ENCODE results near the gene RHBDL1. TPM values are rescaled to one million over a fixed set of nuclear protein-coding genes. Genes with fewer than 3 reads are reported as not detected.
A peak's percentile ranks its signal among the peaks of the same experiment; 100 is the strongest.

The RHBDL1 gene
- total RNA-seq, 2 experiments from 2014 or later, result 0.49 to 0.72 TPM

DNA sequence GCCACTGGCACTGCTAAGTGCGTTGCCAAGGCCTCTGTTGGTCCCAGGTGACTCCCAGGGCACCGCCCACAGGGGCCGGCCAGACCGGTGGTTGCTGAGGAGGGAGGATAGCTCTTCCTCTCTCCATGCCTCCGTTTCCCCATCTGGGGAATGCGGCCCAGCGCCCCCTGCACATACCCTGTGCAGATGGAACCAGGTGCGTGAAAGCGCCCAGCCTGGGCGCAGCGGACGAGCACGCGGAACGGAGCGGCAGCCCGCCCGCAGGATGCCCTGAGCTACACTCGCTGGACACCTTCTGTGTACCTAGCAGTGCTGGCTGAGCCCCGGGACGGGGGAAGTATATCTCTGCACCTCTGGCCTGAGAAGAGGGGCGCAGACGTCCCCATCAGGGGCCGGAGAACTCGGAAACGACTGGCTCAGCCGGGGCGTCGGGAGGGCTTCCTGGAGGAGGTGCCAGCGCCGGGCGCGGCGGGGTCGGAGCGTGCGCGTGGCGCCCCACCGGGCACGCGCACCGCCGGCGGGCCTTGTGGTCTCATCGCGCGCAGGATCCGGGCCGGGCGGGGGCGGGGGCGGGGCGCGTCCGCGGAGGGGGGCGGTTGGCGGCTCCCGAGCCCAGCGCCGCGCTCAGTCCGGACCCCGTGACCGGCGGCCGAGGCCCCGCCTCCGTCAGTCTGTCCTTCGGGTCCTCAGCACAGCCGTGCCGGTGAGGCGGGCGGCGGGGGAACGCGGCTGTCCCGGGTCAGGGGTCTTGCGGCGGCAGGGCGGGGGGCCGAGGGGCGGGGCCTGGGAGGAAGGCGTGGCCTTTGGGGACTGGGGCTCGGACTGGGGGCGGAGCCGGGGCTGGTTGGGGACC, 51.2 kb downstream of the RHBDL1 start, which contains the start of the genes CCDC78 and HAGHL:
TSS of gene CCDC78 (minus strand) at position 6 of the 853 bp plus-strand sequence. CDS start 76 bp downstream, outside the sequence.
TSS of gene HAGHL (plus strand) at position 669 of the 853 bp plus-strand sequence. CDS start 404 bp downstream, outside the sequence.
- peak within 1 kb of the TSS; percentile 64 for H3K4me3 Mint-ChIP-seq
- H3K36me3 Mint-ChIP-seq, result no peaks in the 10 kb centered on the region
- H3K27ac Mint-ChIP-seq, result peak within 1 kb of the TSS; percentile 58
- H3K27me3 Mint-ChIP-seq, result no peaks in the 10 kb centered on the region
- no peaks in the 10 kb centered on the region for H3K9me3 Mint-ChIP-seq
- peak; percentile 67 for DNase-seq
- peaks cover 3% of the 10 kb centered on the region for H3K4me1 Mint-ChIP-seq

DNA sequence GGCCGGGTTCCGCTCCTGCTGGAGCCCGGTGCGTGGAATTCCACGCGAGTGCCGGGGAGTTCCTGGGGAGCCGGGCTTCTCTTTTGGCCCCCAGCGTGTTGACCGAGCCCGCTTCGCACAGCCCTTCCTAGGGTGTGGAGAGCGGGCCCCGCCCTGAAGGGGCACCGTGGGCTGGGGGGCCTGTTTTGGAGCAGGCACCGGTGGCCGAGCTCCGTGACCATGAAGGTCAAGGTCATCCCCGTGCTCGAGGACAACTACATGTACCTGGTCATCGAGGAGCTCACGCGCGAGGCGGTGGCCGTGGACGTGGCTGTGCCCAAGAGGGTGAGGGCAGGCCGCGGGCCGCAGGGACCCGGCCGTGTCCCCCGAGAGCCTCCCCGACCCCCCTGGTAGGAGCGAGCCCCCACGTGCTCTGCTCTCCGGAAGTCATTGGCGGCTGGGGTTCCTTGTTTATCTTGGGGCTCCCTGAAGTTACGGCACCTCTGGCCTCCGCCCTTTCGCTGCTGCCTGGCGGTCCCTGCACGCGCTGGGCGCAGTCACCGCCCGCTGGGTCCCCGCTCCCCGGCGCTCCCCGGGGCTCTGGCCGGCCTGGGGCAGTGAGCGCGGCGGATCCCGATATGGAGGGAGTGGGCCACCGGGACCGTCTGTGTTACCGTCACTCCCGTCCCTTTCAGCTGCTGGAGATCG, 52.0 kb downstream of the RHBDL1 start:
- no peaks in the 10 kb centered on the region for H3K36me3 Mint-ChIP-seq
- peak; percentile 54 for DNase-seq
- no peaks in the 10 kb centered on the region for H3K27me3 Mint-ChIP-seq
- no peak overlapping the region for H3K27ac Mint-ChIP-seq
- no peaks in the 10 kb centered on the region for H3K9me3 Mint-ChIP-seq
- H3K4me3 Mint-ChIP-seq, result peak overlapping the region; percentile 60
- H3K4me1 Mint-ChIP-seq, result peaks cover 3% of the 10 kb centered on the region

Other genes starting within 250 kb of the RHBDL1 start
- 10 to 100 TPM; 86.4 to 91.3 TPM for gene CAPN15, start 148.0 kb upstream of the RHBDL1 start, total RNA-seq
- gene PRR35, start 115.3 kb upstream of the RHBDL1 start, total RNA-seq, result not detected
- gene NHLRC4, start 108.7 kb upstream of the RHBDL1 start, total RNA-seq, result under 1 TPM; 0.54 to 0.76 TPM
- gene PIGQ, start 105.7 kb upstream of the RHBDL1 start, total RNA-seq, result 10 to 100 TPM; 28.8 to 29.1 TPM
- gene RAB40C, start 85.6 kb upstream of the RHBDL1 start, total RNA-seq, result 1 to 10 TPM; 7.2 to 7.6 TPM
- under 1 TPM in 1 of 2 experiments, not detected in 1; 0.10 TPM for gene WFIKKN1, start 44.7 kb upstream of the RHBDL1 start, total RNA-seq
- 100 to 1,000 TPM; 127 to 128 TPM for gene METTL26, start 39.4 kb upstream of the RHBDL1 start, total RNA-seq
- 10 to 100 TPM; 56.0 to 60.3 TPM for gene MCRIP2, start 33.8 kb upstream of the RHBDL1 start, total RNA-seq
- 10 to 100 TPM; 84.5 to 86.0 TPM for gene WDR90, start 26.3 kb upstream of the RHBDL1 start, total RNA-seq
- 100 to 1,000 TPM; 123 to 128 TPM for gene RHOT2, start 7.5 kb upstream of the RHBDL1 start, total RNA-seq
- gene STUB1, start 4.7 kb downstream of the RHBDL1 start, total RNA-seq, result 10 to 100 TPM; 74.3 to 82.1 TPM
- gene JMJD8, start 8.7 kb downstream of the RHBDL1 start, total RNA-seq, result 10 to 100 TPM; 37.2 to 43.0 TPM
- gene WDR24, start 14.7 kb downstream of the RHBDL1 start, total RNA-seq, result 10 to 100 TPM; 20.8 to 21.7 TPM
- 1 to 10 TPM; 3.2 to 6.0 TPM for gene FBXL16, start 30.1 kb downstream of the RHBDL1 start, total RNA-seq
- gene METRN, start 39.4 kb downstream of the RHBDL1 start, total RNA-seq, result 10 to 100 TPM; 22.3 to 25.3 TPM
- gene ANTKMT, start 45.5 kb downstream of the RHBDL1 start, total RNA-seq, result 10 to 100 TPM; 37.3 to 40.1 TPM
- 1 to 10 TPM; 6.5 to 8.1 TPM for gene CCDC78, start 50.8 kb downstream of the RHBDL1 start, total RNA-seq
- 10 to 100 TPM; 22.9 to 24.4 TPM for gene HAGHL, start 51.4 kb downstream of the RHBDL1 start, total RNA-seq
- 10 to 100 TPM; 18.3 to 19.8 TPM for gene CIAO3, start 65.3 kb downstream of the RHBDL1 start, total RNA-seq
- not detected for gene MSLN, start 85.1 kb downstream of the RHBDL1 start, total RNA-seq
- 10 to 100 TPM; 41.8 to 42.3 TPM for gene RPUSD1, start 112.7 kb downstream of the RHBDL1 start, total RNA-seq
- gene CHTF18, start 112.9 kb downstream of the RHBDL1 start, total RNA-seq, result 100 to 1,000 TPM in 1 of 2 experiments, 10 to 100 TPM in 1; 98.3 to 100 TPM
- gene GNG13, start 125.1 kb downstream of the RHBDL1 start, total RNA-seq, result not detected

Measured in activated naive CD8-positive, alpha-beta T cell treated with anti-CD3 and anti-CD28 coated beads for 36 hours (primary cell).